Cardiac fibroblast (primary cell): ENCODE results near the gene CSNK1G3.
A peak's percentile ranks its signal among the peaks of the same experiment; 100 is the strongest.

Experiments
- DNase-seq, 2 donors: peaks; one replicate each; pipeline versions ENCODE4 v3.0.0 to v3.0.0-alpha.2; 2010; ENCODE audit warnings: low read depth in 2 of 2
- H3K4me3 ChIP-seq, 2 donors: replicated peaks in 1 of 2; 1 replicate in 1 of 2; 2 replicates in 1 of 2; pipeline ENCODE4 v1.5.1; 2011; ENCODE audit warnings: low read depth in 2 of 2, low read length in 2 of 2, mild to moderate bottlenecking in 2 of 2, moderate library complexity in 1 of 2
- TF ChIP-seq, protein P1 (sequence below): IDR thresholded peaks from one replicate; pipeline ENCODE4 v1.5.1; 2011; ENCODE audit warnings: low read depth, mild to moderate bottlenecking, low read length, inconsistent platforms

Gene CSNK1G3

DNA sequence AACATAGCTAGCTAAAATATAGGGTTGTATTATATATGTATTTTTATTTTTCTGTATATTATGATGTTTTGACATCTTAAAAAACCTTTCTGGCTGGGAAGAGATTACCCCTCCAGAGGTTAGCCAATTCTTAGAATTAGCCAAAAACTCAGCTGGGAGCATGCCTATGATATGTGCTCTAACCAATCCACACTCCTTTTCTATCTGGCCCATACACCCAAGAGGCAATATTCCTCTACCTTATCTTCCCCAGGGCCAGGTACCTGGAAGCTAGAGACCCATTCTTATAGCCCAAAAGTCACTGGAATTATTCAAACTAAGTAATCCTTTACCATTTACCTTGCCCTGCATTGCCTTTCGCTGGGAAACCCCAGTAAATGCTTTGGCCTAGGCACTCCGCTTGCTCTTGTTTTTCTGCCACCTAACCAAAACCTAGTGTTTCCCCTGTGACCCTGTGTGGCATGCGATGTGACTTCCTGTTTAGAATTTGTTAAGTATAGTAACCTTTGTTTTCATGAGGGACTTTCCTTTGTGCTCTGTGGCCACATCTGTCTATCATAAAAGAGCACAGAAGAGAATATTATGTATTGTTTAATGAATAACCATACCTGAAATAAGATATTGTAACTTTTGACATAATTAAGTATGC is 37.4 kb downstream of the CSNK1G3 start:
- no peak for DNase-seq
- TF ChIP-seq, protein P1, sequence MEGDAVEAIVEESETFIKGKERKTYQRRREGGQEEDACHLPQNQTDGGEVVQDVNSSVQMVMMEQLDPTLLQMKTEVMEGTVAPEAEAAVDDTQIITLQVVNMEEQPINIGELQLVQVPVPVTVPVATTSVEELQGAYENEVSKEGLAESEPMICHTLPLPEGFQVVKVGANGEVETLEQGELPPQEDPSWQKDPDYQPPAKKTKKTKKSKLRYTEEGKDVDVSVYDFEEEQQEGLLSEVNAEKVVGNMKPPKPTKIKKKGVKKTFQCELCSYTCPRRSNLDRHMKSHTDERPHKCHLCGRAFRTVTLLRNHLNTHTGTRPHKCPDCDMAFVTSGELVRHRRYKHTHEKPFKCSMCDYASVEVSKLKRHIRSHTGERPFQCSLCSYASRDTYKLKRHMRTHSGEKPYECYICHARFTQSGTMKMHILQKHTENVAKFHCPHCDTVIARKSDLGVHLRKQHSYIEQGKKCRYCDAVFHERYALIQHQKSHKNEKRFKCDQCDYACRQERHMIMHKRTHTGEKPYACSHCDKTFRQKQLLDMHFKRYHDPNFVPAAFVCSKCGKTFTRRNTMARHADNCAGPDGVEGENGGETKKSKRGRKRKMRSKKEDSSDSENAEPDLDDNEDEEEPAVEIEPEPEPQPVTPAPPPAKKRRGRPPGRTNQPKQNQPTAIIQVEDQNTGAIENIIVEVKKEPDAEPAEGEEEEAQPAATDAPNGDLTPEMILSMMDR: no peak
- no peak overlapping the region for H3K4me3 ChIP-seq

DNA sequence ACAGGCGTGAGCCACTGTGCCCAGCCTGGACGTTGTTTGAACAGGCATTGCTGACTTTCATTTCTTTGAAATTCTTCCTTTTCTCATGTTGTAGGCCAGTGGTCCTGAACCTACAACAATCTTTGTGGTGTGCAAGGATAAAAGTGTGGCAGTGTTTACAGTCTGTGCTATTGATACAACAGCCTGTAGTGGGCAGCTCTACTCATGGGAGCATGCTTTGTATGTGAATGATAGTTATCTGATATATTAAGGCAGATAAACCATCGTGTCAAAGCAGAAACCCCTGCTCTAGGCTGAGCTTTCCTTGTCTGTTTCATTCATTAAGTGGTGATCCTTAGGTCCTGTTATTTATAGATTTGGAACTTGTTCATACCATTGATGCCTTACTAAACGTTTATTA is 42.6 kb downstream of the CSNK1G3 start:
- no peak overlapping the region for H3K4me3 ChIP-seq
- DNase-seq: no peak
- TF ChIP-seq, protein P1: no peak

DNA sequence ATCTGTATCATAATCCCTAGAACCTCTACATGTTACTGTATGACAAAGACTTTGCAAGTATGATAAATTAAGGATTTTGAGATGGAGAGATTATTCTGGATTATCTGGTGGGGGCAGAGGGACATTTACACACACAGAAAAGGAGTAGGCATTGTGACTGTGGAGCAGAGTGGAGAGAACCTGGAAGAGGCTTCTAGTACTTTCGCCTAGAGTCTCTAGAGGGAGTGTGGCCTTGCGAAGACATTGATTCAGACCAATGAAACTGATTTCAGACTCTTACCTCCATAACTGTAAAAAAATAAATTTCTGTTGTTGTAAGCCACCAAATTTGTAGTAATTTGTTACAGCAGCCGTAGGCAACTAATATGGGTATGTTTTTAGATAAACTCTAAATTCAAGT is 45.9 kb downstream of the CSNK1G3 start:
- TF ChIP-seq, protein P1: no peak
- no peak for DNase-seq
- no peak overlapping the region for H3K4me3 ChIP-seq

DNA sequence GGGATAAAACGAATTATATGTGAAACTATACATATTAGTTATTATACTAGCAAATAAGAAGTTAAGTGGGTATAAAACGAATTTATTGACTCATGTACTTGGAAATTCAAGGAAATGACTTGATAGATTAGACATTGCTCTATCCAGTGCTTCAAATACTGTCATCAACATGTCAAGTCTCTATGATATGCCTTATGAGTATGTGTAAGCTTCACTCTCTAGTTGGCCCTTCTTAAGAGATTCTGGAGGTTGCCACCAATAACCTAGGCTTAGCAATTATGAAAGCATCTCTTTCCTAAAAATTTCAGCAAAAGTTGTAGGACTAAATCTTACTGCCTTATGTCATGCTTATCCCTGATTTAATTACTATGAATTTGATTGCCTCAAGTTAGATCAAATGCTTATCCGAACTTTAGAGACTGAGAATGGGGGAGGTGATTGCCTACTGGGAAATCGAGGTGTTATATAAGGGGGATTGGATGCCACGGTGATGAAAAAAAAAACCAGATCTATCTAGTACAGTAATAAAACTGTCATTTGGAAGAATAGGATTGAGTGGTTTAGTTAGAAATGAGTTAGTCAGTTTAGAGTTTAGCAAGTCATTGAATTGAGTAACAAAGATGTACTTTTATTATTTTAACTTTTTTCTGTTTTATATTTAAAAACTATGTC is 46.9 kb downstream of the CSNK1G3 start:
- TF ChIP-seq, protein P1: no peak
- DNase-seq: no peak
- H3K4me3 ChIP-seq: no peak overlapping the region

DNA sequence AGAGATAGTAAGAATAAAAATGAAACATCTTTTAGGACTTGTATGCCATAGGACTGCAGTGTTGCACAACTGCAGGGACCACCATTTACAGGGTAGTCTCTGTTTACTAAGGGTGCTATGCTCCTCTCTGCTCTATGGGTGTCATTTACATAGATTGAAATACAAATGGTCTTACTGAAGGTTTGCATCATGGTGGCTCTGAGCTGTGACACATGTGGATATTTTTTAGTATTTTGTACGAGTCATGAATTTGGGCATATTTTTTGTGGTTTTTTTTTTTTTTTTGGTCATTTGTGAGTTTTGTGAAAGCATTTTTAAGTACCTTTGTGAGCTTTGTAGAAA is 47.4 kb downstream of the CSNK1G3 start:
- TF ChIP-seq, protein P1: no peak
- no peak overlapping the region for H3K4me3 ChIP-seq
- peak in 1 of 2 donors; percentile 35 for DNase-seq

DNA sequence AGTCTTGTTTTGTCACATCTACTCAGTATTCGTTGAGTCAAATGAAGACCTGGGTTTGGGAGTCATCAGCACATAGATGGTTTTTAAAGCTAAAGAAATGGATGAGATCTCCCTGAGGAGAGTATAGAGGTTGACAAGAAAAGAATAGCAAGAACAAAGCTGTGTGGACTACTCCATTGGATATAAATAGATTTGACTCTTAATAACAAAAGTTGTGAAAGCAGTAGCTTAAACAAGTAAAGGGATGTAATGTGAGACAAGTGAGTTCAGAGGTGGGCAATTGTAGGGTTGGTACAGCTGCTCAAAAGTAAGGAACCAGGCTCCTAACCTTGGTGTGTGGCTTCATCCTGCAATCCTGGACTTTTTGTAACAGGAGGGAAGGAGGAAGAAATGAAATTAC is 49.3 kb downstream of the CSNK1G3 start:
- no peak for DNase-seq
- TF ChIP-seq, protein P1: no peak

More for the DNA sequence above, 49.3 kb downstream of the CSNK1G3 start:
- no peak overlapping the region for H3K4me3 ChIP-seq
